Uterus (tissue), 2 donors: ENCODE measurements around the gene AIG1.

Experiments
- POLR2A ChIP-seq, 2 donors: fragments of 450-650 bp; IDR thresholded peaks; one replicate each; pipeline ENCODE4 v1.6.1; 2016; ENCODE audit warnings: antibody characterized with exemption in 2 of 2, mild to moderate bottlenecking in 1 of 2, moderate library complexity in 1 of 2
- TF ChIP-seq, protein P1 (sequence below), 4 experiments: fragments of 200-600 bp in 2 of 4; fragments of 450-650 bp in 2 of 4; sonication (generic) in 2 of 4; IDR thresholded peaks; one replicate each; pipeline ENCODE4 v1.5.1; 2016 to 2019; ENCODE audit warnings: antibody characterized with exemption in 4 of 4, mild to moderate bottlenecking in 2 of 4, moderate library complexity in 1 of 4

DNA sequence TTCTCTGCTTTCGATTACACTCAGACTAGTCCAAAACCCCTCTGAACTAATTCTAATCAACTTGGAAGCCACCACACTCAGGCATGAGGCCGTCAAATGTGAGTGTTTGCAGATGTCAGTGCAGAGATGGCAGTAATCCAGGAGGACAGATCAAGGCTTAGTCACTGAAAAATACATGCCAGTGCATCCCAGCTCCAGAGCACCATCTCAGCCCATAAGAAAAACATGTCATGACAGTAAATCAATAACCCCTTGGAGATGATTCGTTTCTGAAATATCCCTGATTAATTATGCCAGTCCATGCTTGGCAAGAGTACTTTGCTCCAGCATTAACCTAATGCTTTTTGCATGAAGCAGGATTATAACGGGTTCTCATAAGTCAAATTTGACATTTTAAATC lies 210.3 kb downstream of the AIG1 start:
- TF ChIP-seq, protein P1, sequence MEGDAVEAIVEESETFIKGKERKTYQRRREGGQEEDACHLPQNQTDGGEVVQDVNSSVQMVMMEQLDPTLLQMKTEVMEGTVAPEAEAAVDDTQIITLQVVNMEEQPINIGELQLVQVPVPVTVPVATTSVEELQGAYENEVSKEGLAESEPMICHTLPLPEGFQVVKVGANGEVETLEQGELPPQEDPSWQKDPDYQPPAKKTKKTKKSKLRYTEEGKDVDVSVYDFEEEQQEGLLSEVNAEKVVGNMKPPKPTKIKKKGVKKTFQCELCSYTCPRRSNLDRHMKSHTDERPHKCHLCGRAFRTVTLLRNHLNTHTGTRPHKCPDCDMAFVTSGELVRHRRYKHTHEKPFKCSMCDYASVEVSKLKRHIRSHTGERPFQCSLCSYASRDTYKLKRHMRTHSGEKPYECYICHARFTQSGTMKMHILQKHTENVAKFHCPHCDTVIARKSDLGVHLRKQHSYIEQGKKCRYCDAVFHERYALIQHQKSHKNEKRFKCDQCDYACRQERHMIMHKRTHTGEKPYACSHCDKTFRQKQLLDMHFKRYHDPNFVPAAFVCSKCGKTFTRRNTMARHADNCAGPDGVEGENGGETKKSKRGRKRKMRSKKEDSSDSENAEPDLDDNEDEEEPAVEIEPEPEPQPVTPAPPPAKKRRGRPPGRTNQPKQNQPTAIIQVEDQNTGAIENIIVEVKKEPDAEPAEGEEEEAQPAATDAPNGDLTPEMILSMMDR (IDR thresholded peaks at IDR 0.05), result no peak
- TF ChIP-seq POLR2A (IDR thresholded peaks at IDR 0.05), result no peak
